AG04450 (cell line): ENCODE results near the gene BACE1. TPM values are rescaled to one million over a fixed set of nuclear protein-coding genes. Genes with fewer than 3 reads are reported as not detected.
A peak's percentile ranks its signal among the peaks of the same experiment; 100 is the strongest.

ENCODE experiments used
- CTCF ChIA-PET: fragments of 300-600, 350-600 bp; formaldehyde crosslinking; extraction: SDS; loops from one replicate; lab custom pipeline; 2022; ENCODE audit warnings: antibody characterized with exemption, inconsistent platforms; lab: Charles Lee
- POLR2A ChIA-PET: fragments of 350-600 bp; formaldehyde crosslinking; extraction: SDS; loops from one replicate; lab custom pipeline; 2021; ENCODE audit warnings: antibody characterized with exemption, inconsistent platforms; lab: Yijun Ruan, JAX
- DNase-seq: peaks from one replicate; pipeline ENCODE4 v3.0.0-alpha.2; 2011; ENCODE audit warnings: low read depth, low spot score
- H3K27ac ChIP-seq: one replicate; pipeline ENCODE4 v1.5.1; 2012; ENCODE audit warnings: low read depth, low read length, control low read depth
- H3K27me3 ChIP-seq: one replicate; pipeline ENCODE4 v1.6.0; 2012; ENCODE audit warnings: low read length; ENCODE audit not compliant: control insufficient read depth, insufficient read depth
- H3K4me3 ChIP-seq: 2 replicates; pipeline ENCODE4 v1.5.1; 2011; ENCODE audit warnings: mild to moderate bottlenecking, low read depth, low read length, control low read depth
- H3K9me3 ChIP-seq: 2 replicates; pipeline ENCODE4 v1.5.1; 2012; ENCODE audit warnings: low read length; ENCODE audit not compliant: control insufficient read depth, insufficient read depth
- CTCF ChIP-seq: IDR thresholded peaks from 2 replicates; pipeline ENCODE4 v1.5.1; 2011; ENCODE audit warnings: low read depth, low read length, control low read depth, inconsistent platforms
- polyA plus RNA-seq: library from polyadenylated mRNA; depleted of rRNA; stranded (reverse); fragments of >200 nt; gene quantifications from 2 replicates; pipeline ENCODE4 v1.2.3, GENCODE V29; 2011; rRNA removed
- small RNA-seq: library from RNA; depleted of rRNA; stranded (forward); fragments of <200 nt; gene quantifications from one replicate; pipeline ENCODE3, GENCODE V24; 2012; ENCODE audit warnings: low read depth; ENCODE audit not compliant: insufficient read length

Gene BACE1
- polyA plus RNA-seq, 1 experiment: 41.3 TPM

- H3K9me3 ChIP-seq: no peaks in the 10 kb centered on the region
- POLR2A ChIA-PET: no interaction called here
- CTCF ChIA-PET: interaction anchor here (1.1 kb wide), 1 partner anchor 8 kb away, joined by 3 read pairs; no protein-coding TSS in a partner anchor
- TF ChIP-seq CTCF: no peak
- no peak overlapping the region for H3K27ac ChIP-seq
- H3K4me3 ChIP-seq: no peak overlapping the region
- no peaks in the 10 kb centered on the region for H3K27me3 ChIP-seq
- no peak for DNase-seq
Measured at GRCh38 chr11:117248341-117248740, 67.7 kb downstream of the BACE1 start.

GRCh38 chr11:117239295-117239694 is 76.8 kb downstream of the BACE1 start:
- peak; percentile 76 for DNase-seq
- TF ChIP-seq CTCF: peak; percentile 72
- Histone ChIP-seq H3K4me3 (no peak overlapping the region), H3K9me3 (no peaks in the 10 kb centered on the region), H3K27me3 (no peaks in the 10 kb centered on the region), H3K27ac (no peak overlapping the region)
- ChIA-PET CTCF (interaction anchor here (0.6 to 1.7 kb wide), 10 partner anchors 15 to 187 kb away, joined by 3 to 7 read pairs (median 4); no protein-coding TSS in a partner anchor), POLR2A (interaction anchor here (0.6 kb wide), 1 partner anchor 92 kb away, joined by 5 read pairs; no protein-coding TSS in a partner anchor)

GRCh38 chr11:117238221-117238620 is 77.8 kb downstream of the BACE1 start:
- TF ChIP-seq CTCF: no peak
- CTCF ChIA-PET: interaction anchor here (0.7 to 1.6 kb wide), 3 partner anchors 18 to 325 kb away, joined by 3 to 9 read pairs (median 7); no protein-coding TSS in a partner anchor
- Histone ChIP-seq H3K4me3 (no peak overlapping the region), H3K27me3 (no peaks in the 10 kb centered on the region), H3K9me3 (no peaks in the 10 kb centered on the region), H3K27ac (no peak overlapping the region)
- POLR2A ChIA-PET: interaction anchor here (0.7 kb wide), 1 partner anchor 359 kb away, joined by 4 read pairs; no protein-coding TSS in a partner anchor
- DNase-seq: no peak

Small RNAs within 50 kb of the gene (small RNA-seq; reads per million reads assigned to genes)
- gene RF00564: not detected

Other genes starting within 250 kb of the BACE1 start
- 9.0 and 12.6 TPM in 2 replicates for gene SIK3, start 217.8 kb downstream of the BACE1 start, polyA plus RNA-seq
- gene PAFAH1B2, start 172.0 kb downstream of the BACE1 start, polyA plus RNA-seq: 46.1 and 48.8 TPM in 2 replicates
- 32.5 and 45.0 TPM in 2 replicates for gene SIDT2, start 137.5 kb downstream of the BACE1 start, polyA plus RNA-seq
- gene TAGLN, start 116.9 kb downstream of the BACE1 start, polyA plus RNA-seq: 3,100 and 3,444 TPM in 2 replicates
- gene PCSK7, start 84.2 kb downstream of the BACE1 start, polyA plus RNA-seq: 23.5 and 26.9 TPM in 2 replicates
- gene RNF214, start 83.6 kb downstream of the BACE1 start, polyA plus RNA-seq: 15.1 and 15.2 TPM in 2 replicates
- 5.4 and 6.3 TPM in 2 replicates for gene BACE1-AS, start 24.9 kb downstream of the BACE1 start, polyA plus RNA-seq
- gene CEP164, start 11.6 kb upstream of the BACE1 start, polyA plus RNA-seq: 19.5 and 22.5 TPM in 2 replicates